HFF-Myc (cell line): ENCODE data around the gene PPIE.
A peak's percentile ranks its signal among the peaks of the same experiment; 100 is the strongest.
"Not testable (repeated sequence)": the region's sequence is repeated elsewhere in the genome, so short reads cannot be mapped to it uniquely, and the experiment has no call there.

ENCODE experiments used
- DNase-seq: peaks from one replicate; pipeline ENCODE4 v3.0.0-alpha.2; 2011; ENCODE audit warnings: low read depth; ENCODE audit errors: extremely low read depth
- H3K4me3 ChIP-seq: replicated peaks from 2 replicates; pipeline ENCODE4 v1.5.1; 2011; ENCODE audit warnings: low read depth, mild to moderate bottlenecking, control low read depth, low read length
- CTCF ChIP-seq: IDR thresholded peaks from 2 replicates; pipeline ENCODE4 v1.5.1; 2012; ENCODE audit warnings: mild to moderate bottlenecking, low read depth, low read length, control low read depth; ENCODE audit errors: missing control alignments

PPIE gene

GRCh38 chr1:39791838-39792237 is 53.2 kb downstream of the PPIE start:
- no peak overlapping the region for H3K4me3 ChIP-seq
- DNase-seq = no peak
- no peak for TF ChIP-seq CTCF

DNA sequence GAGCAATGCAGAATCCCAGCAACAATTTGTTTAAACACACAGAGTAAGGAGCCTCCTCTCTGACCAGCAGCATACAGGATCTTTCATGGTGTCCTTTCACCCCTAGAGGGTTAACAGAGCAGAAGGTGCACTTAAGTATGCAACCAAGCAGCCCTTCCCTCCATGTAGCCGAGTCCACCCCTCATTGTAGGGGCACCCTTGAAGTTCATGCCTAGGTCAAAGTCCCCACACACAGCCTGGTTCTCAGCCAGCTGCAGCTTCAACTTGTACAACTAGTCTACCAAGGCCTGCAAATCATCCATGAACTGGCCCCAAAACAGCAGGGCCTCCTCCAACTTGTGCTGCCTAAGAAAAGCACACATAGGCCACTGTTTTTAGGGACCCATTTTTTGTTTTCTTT is 57.0 kb downstream of the PPIE start:
- TF ChIP-seq CTCF = no peak
- H3K4me3 ChIP-seq = no peak overlapping the region
- DNase-seq = no peak

DNA sequence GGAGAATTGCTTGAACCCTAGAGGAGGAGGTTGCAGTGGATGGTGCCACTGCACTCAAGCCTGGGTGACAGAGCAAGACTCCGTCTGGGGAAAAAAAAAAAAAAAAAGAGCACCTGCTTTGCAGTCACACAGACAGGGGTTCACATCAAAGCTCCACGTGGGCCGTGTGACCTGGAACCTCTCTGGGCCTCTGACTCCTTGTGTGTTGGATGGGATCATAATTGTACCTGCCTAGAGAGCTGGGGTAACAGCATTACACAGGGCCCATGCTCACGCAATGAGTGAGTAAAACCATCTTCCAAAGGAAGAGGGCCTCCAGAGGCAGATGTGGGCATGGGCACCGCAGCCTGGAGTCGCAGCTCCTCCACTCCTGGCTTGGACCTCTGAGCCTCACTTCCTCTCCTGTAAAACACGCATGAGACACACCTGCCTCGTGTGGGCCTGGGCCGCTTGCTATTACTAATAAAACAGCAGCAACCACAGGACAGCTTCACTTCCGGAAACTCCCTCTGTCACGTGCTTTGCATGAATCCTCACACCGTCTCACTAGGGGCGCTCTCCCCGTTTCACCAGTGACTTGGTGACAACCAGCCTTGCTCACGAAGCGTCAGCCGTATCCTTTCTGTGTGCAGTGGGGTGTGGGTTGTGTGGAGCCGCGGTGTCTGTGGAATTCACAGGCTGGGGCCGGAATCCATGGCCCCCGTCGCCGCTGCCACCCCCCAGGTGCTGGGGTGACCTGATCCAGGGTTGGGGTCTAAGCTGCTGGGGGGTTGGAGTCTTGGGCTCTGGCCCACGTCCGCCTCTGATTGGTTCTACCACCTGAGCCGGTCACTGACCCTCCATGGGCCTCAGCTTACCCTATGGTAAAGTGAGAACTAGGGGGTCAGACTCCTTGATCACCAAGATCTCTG is 60.4 kb downstream of the PPIE start:
- DNase-seq = peak; percentile 25
- not testable (repeated sequence) for H3K4me3 ChIP-seq

GRCh38 chr1:39799770-39800470 is 61.2 kb downstream of the PPIE start:
- no peak for DNase-seq
- TF ChIP-seq CTCF = peak; percentile 78
- no peak overlapping the region for H3K4me3 ChIP-seq

GRCh38 chr1:39800471-39800835 is 61.8 kb downstream of the PPIE start:
- TF ChIP-seq CTCF = no peak
- DNase-seq = no peak
- no peak overlapping the region for H3K4me3 ChIP-seq

GRCh38 chr1:39802496-39803260 is 64.0 kb downstream of the PPIE start:
- TF ChIP-seq CTCF = no peak
- no peak for DNase-seq
- no peak overlapping the region for H3K4me3 ChIP-seq

DNA sequence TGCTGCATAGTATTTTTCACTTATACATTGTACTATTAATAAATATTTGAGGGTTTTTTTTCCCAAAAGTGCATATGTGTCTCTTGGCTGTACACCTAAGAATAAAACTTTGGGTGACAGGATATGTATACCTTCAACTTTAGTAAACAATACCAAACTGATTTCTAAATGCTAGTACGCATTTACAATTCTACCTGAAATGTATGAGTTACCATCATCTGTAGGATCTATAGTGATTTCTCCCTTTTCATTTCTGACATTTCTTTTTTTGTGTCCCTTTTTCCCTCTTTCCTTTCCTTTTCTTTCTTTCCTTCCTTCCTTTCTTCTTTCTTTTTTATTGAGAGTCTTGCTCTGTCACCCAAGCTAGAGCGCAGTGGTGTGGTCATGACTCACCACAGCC is 66.7 kb downstream of the PPIE start:
- DNase-seq = no peak
- H3K4me3 ChIP-seq = no peak overlapping the region
- TF ChIP-seq CTCF = no peak
